NCI-H1417 treated with DMSO at 0.1 percent for 48 hours (cell line): ENCODE data around the gene KRT15.

Source experiments
- DNase-seq: peaks from one replicate; lab custom pipeline; 2025; lab: John Stamatoyannopoulos, UW

Gene KRT15

GRCh38 chr17:41518789-41519449 lies at the start of gene KRT15:
Gene KRT15, minus strand, starts transcription at chr17:41518890. Its CDS starts 63 bp downstream, at chr17:41518827.
- peak; percentile 28 for DNase-seq

DNA sequence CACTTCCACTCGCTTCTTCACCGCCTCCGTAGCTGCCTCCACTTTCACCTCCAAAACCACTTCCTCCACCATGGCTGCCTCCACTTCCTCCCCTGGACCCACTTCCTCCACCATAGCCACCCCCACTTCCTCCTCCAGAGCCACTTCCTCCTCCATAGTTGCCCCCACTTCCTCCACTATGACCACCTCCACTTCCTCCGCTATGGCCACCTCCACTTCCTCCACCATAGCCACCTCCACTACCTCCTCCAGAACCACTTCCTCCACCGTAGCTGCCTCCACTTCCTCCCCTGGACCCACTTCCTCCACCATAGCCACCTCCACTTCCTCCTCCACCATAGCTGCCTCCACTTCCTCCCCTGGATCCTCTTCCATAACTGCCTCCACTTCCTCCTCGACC lies 48.6 kb upstream of the KRT15 start:
- DNase-seq, result no peak

GRCh38 chr17:41565338-41565737 lies 46.6 kb upstream of the KRT15 start:
- DNase-seq, result no peak

GRCh38 chr17:41563607-41564170 lies 45.0 kb upstream of the KRT15 start:
- no peak for DNase-seq

- DNase-seq, result no peak
Observed at GRCh38 chr17:41561554-41561953, 42.9 kb upstream of the KRT15 start.

DNA sequence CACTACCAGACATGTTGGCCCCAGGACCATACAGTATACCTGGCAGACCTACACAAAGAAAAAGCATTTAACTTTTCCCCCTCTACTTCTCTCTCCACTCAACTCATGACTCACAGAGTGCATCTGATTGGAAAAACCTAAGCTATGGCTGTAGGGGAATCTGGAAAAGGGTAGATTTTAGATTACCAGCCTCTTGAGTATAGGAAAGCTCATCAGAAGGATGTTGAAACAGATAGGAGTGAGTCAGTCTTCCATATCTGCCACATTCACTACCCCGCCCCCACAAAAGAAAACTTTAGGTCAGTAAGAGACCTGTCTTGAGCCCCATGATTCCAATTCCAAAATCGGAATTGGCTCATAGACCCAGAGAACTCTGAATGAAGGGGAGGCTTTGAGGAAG lies 40.9 kb upstream of the KRT15 start:
- no peak for DNase-seq

DNA sequence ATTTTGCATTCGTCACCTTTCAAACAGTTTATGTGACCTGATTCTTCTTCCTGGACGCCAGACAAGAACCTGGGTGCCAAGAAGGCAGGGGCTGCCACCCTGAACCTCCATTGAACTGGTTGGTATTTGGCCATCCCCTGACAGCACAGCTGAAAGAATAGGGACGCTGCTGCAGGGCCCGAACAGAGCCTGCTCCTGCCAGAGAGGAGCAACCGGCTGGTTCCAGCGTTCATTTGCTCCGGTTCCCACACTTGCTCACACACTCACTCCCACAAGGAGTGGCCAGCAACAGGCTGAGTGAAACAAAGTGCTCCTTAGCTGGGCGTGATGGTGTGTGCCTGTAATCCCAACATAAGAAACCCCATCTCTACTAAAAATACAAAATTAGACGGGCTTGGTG lies 38.2 kb upstream of the KRT15 start:
- DNase-seq, result no peak

DNA sequence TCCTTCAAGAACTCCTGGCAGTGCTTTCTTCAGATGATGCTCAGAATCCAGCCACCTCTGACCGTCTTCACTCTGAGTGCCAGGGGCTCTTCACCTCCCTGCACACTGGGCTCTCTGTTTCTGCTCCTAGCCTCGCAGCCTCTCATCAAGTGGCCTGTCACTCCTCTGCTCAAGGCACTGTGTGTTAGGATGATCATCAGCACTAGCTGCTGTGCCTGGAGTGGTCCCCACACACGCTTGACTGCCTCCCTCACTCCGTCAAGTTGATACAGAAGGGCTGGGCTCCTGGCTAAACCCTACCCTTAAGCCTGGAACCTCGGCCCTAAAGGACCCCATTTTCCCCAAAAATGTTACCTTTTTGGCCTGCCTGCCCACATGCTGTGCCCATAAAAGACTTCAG lies 37.6 kb upstream of the KRT15 start:
- no peak for DNase-seq

- no peak for DNase-seq
Observed at GRCh38 chr17:41555105-41555887, 36.6 kb upstream of the KRT15 start.

DNA sequence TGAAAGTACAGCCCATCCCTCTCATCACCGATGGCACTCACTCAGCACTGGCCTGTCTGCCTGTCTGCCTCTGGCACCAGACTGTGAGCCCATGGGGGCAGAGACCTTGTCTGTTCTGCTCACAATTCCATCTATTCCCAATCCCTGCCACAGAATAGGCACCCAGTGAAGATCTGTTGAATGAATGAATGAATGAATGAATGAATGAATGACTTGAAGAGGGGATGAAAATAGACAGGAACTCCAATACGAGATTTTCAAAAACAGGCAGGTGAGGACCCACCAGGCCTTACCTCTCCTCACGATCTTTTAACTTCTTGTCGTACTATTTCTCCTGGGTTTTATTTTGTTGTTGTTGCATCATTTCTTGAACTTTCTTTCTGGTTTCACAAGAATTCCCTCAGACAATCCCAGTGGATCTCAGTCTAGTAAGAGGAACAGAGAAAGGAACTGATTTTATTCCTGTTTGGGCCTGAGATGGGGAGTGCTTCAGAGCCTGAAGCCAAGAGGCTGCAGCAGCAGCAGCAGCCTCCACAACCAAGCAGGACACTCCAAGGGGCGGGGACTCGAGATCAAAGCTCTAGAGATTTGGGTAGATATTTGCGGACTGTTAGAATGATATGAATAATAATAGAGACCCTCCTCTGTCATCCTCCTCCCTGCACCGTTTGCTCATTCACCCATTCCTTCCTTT lies 35.4 kb upstream of the KRT15 start:
- no peak for DNase-seq

DNA sequence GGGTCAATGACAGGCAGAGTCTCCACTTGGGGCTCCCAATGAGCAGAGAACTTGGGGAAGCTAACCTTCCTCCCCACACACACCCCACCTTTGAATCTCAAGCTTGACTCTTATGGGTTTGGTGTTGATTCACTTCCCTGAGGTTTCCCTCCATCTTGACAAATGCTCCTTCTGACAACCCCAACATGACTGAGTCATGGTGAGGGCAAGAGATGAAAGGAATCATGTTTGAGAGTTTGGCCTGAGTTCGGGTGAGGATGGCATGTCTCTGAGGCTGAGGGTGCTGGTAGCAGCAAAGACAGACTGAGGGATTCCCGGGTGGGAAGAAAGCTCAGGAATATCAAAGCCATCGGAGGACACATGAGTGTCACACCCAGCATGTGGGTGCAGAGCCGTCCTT lies 34.5 kb upstream of the KRT15 start:
- no peak for DNase-seq

DNA sequence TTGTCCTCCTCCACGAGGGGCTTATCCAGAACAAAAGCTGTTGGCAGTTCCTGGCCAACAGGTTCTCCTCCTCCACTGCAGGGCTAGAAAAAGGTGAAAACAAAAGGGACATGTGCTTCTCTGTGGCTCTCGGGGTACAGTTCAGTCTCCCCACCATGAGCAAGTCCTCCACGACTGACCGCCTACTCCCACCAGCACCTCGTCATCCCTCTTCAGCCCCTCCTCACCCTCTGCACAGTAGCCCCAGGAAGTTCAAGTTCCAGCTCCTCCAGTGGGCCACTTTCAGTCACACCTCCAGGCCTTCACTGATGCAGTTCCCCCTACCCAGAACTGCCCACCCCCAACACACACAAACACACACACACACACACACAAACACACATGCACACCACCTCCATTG lies 33.8 kb upstream of the KRT15 start:
- DNase-seq, result no peak

DNA sequence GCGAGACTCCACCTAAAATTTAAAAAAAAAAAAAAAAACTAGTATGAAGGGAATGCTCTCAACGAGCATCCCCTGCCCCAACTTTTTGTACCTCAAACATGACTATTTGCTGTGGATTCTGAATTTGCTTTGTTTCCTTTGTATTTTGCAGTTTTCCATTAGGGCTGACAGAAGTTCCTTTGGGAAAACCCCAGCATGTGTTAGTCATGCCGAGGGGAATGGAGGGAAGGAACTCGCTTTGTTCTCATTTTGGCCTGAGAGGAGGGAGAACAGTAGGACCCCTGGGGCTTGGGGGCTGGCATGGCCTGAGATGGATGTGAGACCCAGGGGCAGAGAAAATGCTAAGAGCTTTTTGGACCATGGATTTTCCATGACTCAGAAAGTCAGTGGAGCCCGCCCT lies 32.7 kb upstream of the KRT15 start:
- DNase-seq, result no peak

GRCh38 chr17:41549596-41550039 lies 30.9 kb upstream of the KRT15 start:
- no peak for DNase-seq

- no peak for DNase-seq
Observed at GRCh38 chr17:41548844-41549595, 30.3 kb upstream of the KRT15 start.

- DNase-seq, result no peak
Observed at GRCh38 chr17:41547921-41548843, 29.5 kb upstream of the KRT15 start.

- DNase-seq, result no peak
Observed at GRCh38 chr17:41547378-41547841, 28.7 kb upstream of the KRT15 start.

DNA sequence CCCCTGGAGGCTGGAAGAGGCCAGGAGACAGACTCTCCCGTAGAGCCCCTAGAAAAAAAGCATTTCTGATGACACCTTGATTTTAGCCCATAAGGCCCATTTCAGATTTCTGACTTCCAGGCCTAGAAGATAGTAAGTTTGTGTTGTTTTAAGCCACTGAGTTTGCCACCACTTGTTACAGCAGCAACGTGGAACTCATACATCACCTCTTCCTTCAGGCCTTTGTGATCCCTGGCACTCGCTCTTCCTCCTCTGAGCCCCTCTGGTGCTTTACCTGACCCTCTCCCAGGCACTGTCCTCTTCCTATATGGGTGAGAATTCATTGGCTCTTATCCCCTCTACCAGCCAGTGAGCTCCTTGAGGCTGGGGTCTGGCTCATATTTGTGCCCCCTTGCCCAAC lies 28.1 kb upstream of the KRT15 start:
- DNase-seq, result no peak

DNA sequence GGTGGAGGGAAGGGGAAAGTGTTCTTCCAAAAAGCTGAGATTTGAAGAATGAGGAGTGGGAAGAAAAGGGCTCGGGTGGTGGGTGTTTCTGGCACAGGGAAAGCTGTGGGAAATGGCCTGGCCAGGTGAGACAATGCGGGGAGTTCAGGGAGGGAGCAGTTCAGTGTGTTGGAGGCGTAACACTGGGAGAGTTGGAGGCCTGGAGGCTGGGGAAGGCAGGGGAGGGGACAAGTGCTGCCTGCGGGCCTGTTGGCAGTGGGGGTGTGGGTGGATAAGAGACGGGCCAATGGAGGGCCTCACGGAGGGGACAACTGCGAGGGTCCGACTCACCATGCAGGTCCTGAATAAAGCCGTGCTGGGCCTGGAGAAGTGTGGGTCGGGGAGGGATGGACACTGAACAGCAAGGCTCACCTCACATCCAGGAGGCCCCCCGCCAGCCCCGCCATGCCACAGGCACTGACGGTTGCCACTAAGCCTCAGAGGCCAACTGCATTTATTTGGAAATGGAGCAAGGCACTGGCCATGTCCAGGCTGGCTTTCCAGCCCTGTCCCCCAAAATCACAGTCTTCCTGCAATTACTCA lies 27.2 kb upstream of the KRT15 start:
- no peak for DNase-seq

GRCh38 chr17:41544935-41545334 lies 26.2 kb upstream of the KRT15 start:
- no peak for DNase-seq
